GM23338 (cell line): Measurements from ENCODE around the gene PRKAR1A. TPM values are rescaled to one million over a fixed set of nuclear protein-coding genes. Genes with fewer than 3 reads are reported as not detected.

ENCODE experiments used
- ATAC-seq: fragments of 200-7000 bp; cut with Tn5 transposase; 3 replicates; pipeline ENCODE4 v1.9.1; 2020
- DNase-seq: peaks from one replicate; pipeline ENCODE4 v3.0.0-alpha.2; 2015; ENCODE audit warnings: low spot score
- H2AFZ ChIP-seq: fragments of 200-600 bp; sonication (generic); 2 replicates; pipeline ENCODE4 v1.8.0; 2016; ENCODE audit warnings: antibody characterized with exemption, mild to moderate bottlenecking, moderate library complexity
- H3F3A ChIP-seq: fragments of 200-600 bp; sonication (generic); replicated peaks from 2 replicates; pipeline ENCODE4 v1.8.0; 2017; ENCODE audit warnings: antibody characterized with exemption, mixed run types, low read depth
- H3K27ac ChIP-seq: fragments of 200-600 bp; sonication (generic); 2 replicates; pipeline ENCODE4 v1.6.1; 2016; ENCODE audit warnings: low read depth
- H3K27me3 ChIP-seq: fragments of 200-600 bp; sonication (generic); 2 replicates; pipeline ENCODE4 v1.8.0; 2016; ENCODE audit warnings: mild to moderate bottlenecking, mixed run types, moderate library complexity; ENCODE audit not compliant: insufficient read depth
- H3K36me3 ChIP-seq: fragments of 200-600 bp; sonication (generic); 2 replicates; pipeline ENCODE4 v1.8.0; 2016; ENCODE audit warnings: mild to moderate bottlenecking; ENCODE audit not compliant: insufficient read depth
- H3K4me1 ChIP-seq: fragments of 200-600 bp; sonication (generic); 2 replicates; pipeline ENCODE4 v1.8.0; 2016; ENCODE audit warnings: mild to moderate bottlenecking, moderate library complexity; ENCODE audit not compliant: insufficient read depth
- H3K4me2 ChIP-seq: fragments of 200-600 bp; sonication (generic); 2 replicates; pipeline ENCODE4 v1.7.1; 2017; ENCODE audit warnings: mixed run types
- H3K4me3 ChIP-seq: fragments of 200-600 bp; sonication (generic); 2 replicates; pipeline ENCODE4 v1.6.1; 2016; ENCODE audit warnings: mixed run types
- H3K79me2 ChIP-seq: fragments of 200-600 bp; sonication (generic); replicated peaks from 2 replicates; pipeline ENCODE4 v1.8.0; 2017; ENCODE audit warnings: mild to moderate bottlenecking; ENCODE audit not compliant: insufficient read depth
- H3K9me2 ChIP-seq: fragments of 200-600 bp; sonication (generic); 2 replicates; pipeline ENCODE4 v1.8.0; 2017; ENCODE audit not compliant: insufficient read depth
- H4K20me1 ChIP-seq: fragments of 200-600 bp; sonication (generic); replicated peaks from 2 replicates; pipeline ENCODE4 v1.8.0; 2017; ENCODE audit warnings: mild to moderate bottlenecking; ENCODE audit not compliant: insufficient read depth
- H3K27ac Mint-ChIP-seq: 2 replicates; pipeline ENCODE4 v1.8.0; 2020; ENCODE audit warnings: inconsistent platforms, mild to moderate bottlenecking, moderate library complexity, mixed read lengths
- H3K27me3 Mint-ChIP-seq: 3 replicates; pipeline ENCODE4 v1.8.0; 2022; ENCODE audit warnings: low read depth, mild to moderate bottlenecking, moderate library complexity, mixed read lengths, inconsistent platforms; ENCODE audit not compliant: insufficient read depth, poor library complexity
- H3K36me3 Mint-ChIP-seq: 3 replicates; pipeline ENCODE4 v1.8.0; 2021; ENCODE audit warnings: low read depth, mild to moderate bottlenecking, inconsistent platforms, moderate library complexity, mixed read lengths
- H3K4me1 Mint-ChIP-seq: 3 replicates; pipeline ENCODE4 v1.8.0; 2020; ENCODE audit warnings: mild to moderate bottlenecking, inconsistent platforms, mixed read lengths
- H3K4me3 Mint-ChIP-seq: 3 replicates; pipeline ENCODE4 v1.8.0; 2021; ENCODE audit warnings: moderate library complexity, mild to moderate bottlenecking, inconsistent platforms, mixed read lengths
- H3K9me3 Mint-ChIP-seq: 3 replicates; pipeline ENCODE4 v1.8.0; 2020; ENCODE audit warnings: moderate library complexity, mild to moderate bottlenecking, inconsistent platforms, mixed read lengths
- CTCF ChIP-seq, 2 experiments: fragments of 200-600 bp in 1 of 2; sonication (generic) in 1 of 2; conservative IDR thresholded peaks; 2 replicates each; pipeline versions ENCODE4 v1.5.1 to v1.6.1; 2016 to 2017; ENCODE audit warnings: antibody characterized with exemption in 2 of 2, low read depth in 2 of 2, mild to moderate bottlenecking in 2 of 2, moderate library complexity in 1 of 2
- POLR2AphosphoS5 ChIP-seq: IDR thresholded peaks from 2 replicates; pipeline ENCODE4 v1.6.1; 2016; ENCODE audit warnings: antibody characterized with exemption, low read depth
- REST ChIP-seq: IDR thresholded peaks from one replicate; pipeline ENCODE4 v1.6.1; 2018; ENCODE audit warnings: antibody characterized with exemption; ENCODE audit not compliant: unreplicated experiment
- ZNF331 ChIP-seq: fragments of 250-450 bp; sonication (Bioruptor Pico); IDR thresholded peaks from 2 replicates; pipeline ENCODE4 v1.5.0; 2020; ENCODE audit warnings: low read depth, mild to moderate bottlenecking, moderate library complexity
- polyA plus RNA-seq: library from polyadenylated mRNA; unstranded; fragments of >200 nt; fragmentation: Nextera tagmentation; extraction: Ambion mirVana; gene quantifications from 2 replicates; pipeline ENCODE4 v1.2.1, GENCODE V29; 2016
- total RNA-seq: library from RNA; depleted of rRNA; stranded (reverse); fragments of >200 nt; shearing (Covaris generic); gene quantifications from 2 replicates; pipeline ENCODE4 v1.2.3, GENCODE V29; 2014

PRKAR1A gene
- total and polyA plus RNA-seq, 2 experiments from 2014 or later = 90.1 to 100 TPM

- H3K79me2 ChIP-seq = no peaks in the 10 kb centered on the region
- ATAC-seq = no peak
- H3F3A ChIP-seq = no peaks in the 10 kb centered on the region
- H3K4me1 Mint-ChIP-seq = no peaks in the 10 kb centered on the region
- H3K27me3 Mint-ChIP-seq = peaks cover 7% of the 10 kb centered on the region
- no peak for DNase-seq
- no peak overlapping the region for H3K4me3 ChIP-seq
- no peaks in the 10 kb centered on the region; the same call in 1 of the 2 replicates for H3K4me1 ChIP-seq
- TF ChIP-seq ZNF331 (CRISPR knock-in tag) (peak; percentile 49), CTCF (conservative IDR thresholded peaks at IDR 0.05; ENCODE audit: low read depth in 2 of 2) (no peak)
- H3K36me3 ChIP-seq = no peaks in the 10 kb centered on the region; the same call in 1 of the 2 replicates
- H3K36me3 Mint-ChIP-seq = peaks cover 4% of the 10 kb centered on the region; the same call in 2 of the 3 replicates
- H3K9me2 ChIP-seq = no peaks in the 10 kb centered on the region
- no peak overlapping the region for H3K27ac ChIP-seq
- H3K4me2 ChIP-seq = no peak overlapping the region
- H3K27me3 ChIP-seq = no peaks in the 10 kb centered on the region
- H3K27ac Mint-ChIP-seq = no peak overlapping the region
- no peak overlapping the region for H3K4me3 Mint-ChIP-seq
- H3K9me3 Mint-ChIP-seq = peaks cover 5% of the 10 kb centered on the region; the same call in 2 of the 3 replicates
- no peaks in the 10 kb centered on the region for H4K20me1 ChIP-seq
- no peak overlapping the region for H2AFZ ChIP-seq
Observed at GRCh38 chr17:68589086-68589485, 76.9 kb downstream of the PRKAR1A start.

- no peak overlapping the region for H3K27ac ChIP-seq
- H3K4me3 Mint-ChIP-seq = no peak overlapping the region; the same call in 2 of the 3 replicates
- TF ChIP-seq REST (no peak), POLR2AphosphoS5 (peak; percentile 67)
- H3K9me3 Mint-ChIP-seq = peaks cover 5% of the 10 kb centered on the region; the same call in 2 of the 3 replicates
- no peaks in the 10 kb centered on the region for H3K9me2 ChIP-seq
- peak overlapping the region; percentile 42 for H3K4me2 ChIP-seq
- H3K4me1 Mint-ChIP-seq = no peaks in the 10 kb centered on the region
- peak overlapping the region; percentile 84 for H2AFZ ChIP-seq
- peaks cover 7% of the 10 kb centered on the region for H3K27me3 Mint-ChIP-seq
- H3F3A ChIP-seq = no peaks in the 10 kb centered on the region
- no peaks in the 10 kb centered on the region for H4K20me1 ChIP-seq
- peaks cover 4% of the 10 kb centered on the region; the same call in 2 of the 3 replicates for H3K36me3 Mint-ChIP-seq
- no peaks in the 10 kb centered on the region; the same call in 1 of the 2 replicates for H3K4me1 ChIP-seq
- H3K27ac Mint-ChIP-seq = no peak overlapping the region
- H3K4me3 ChIP-seq = peak overlapping the region; percentile 12; the same call in 1 of the 2 replicates
- H3K36me3 ChIP-seq = no peaks in the 10 kb centered on the region; the same call in 1 of the 2 replicates
- ATAC-seq (peak; percentile 92), DNase-seq (peak; percentile 87)
- no peaks in the 10 kb centered on the region for H3K79me2 ChIP-seq
- H3K27me3 ChIP-seq = no peaks in the 10 kb centered on the region
Observed at GRCh38 chr17:68591583-68591982, 79.4 kb downstream of the PRKAR1A start.
